HepG2 (cell line): ENCODE data around the gene TTC6. TPM values are rescaled to one million over a fixed set of nuclear protein-coding genes. Genes with fewer than 3 reads are reported as not detected.

ENCODE experiments used
- ETV5 ChIP-seq: IDR thresholded peaks from 2 replicates; pipeline ENCODE4 v1.6.1; 2018; ENCODE audit warnings: missing biosample characterization, missing genetic modification reagents, inconsistent platforms, borderline replicate concordance
- MAZ ChIP-seq, 2 experiments: sonication (generic) in 1 of 2; formaldehyde crosslinking in 1 of 2; IDR thresholded peaks; 2 replicates each; pipeline versions ENCODE4 v1.5.0 to v1.6.1; 2012 to 2020; ENCODE audit warnings: low read depth in 2 of 2, mild to moderate bottlenecking in 2 of 2, borderline replicate concordance in 1 of 2, improper control_type of control experiment in 1 of 2, low read length in 1 of 2, missing genetic modification reagents in 1 of 2, moderate library complexity in 1 of 2
- PHF8 ChIP-seq: sonication (generic); formaldehyde crosslinking; IDR thresholded peaks from 2 replicates; pipeline ENCODE4 v1.5.0; 2020; ENCODE audit warnings: missing genetic modification reagents
- RCOR2 ChIP-seq: IDR thresholded peaks from 2 replicates; pipeline ENCODE4 v1.6.1; 2016; ENCODE audit warnings: missing biosample characterization, missing genetic modification reagents
- SMARCC2 ChIP-seq: fragments of 450-650 bp; IDR thresholded peaks from 2 replicates; pipeline ENCODE4 v1.6.1; 2017; ENCODE audit warnings: antibody characterized with exemption, mild to moderate bottlenecking
- SP4 ChIP-seq: sonication (generic); formaldehyde crosslinking; IDR thresholded peaks from 2 replicates; pipeline ENCODE4 v1.8.1; 2023; ENCODE audit warnings: mild to moderate bottlenecking, missing genetic modification reagents
- U2AF2 ChIP-seq: fragments of 200-400 bp; formaldehyde crosslinking; IDR thresholded peaks from 2 replicates; pipeline ENCODE4 v1.6.1; 2017; ENCODE audit warnings: low read depth, mild to moderate bottlenecking, low read length
- ZMYM4 ChIP-seq: sonication (generic); formaldehyde crosslinking; IDR thresholded peaks from 2 replicates; pipeline ENCODE4 v1.8.1; 2023; ENCODE audit warnings: mild to moderate bottlenecking, missing genetic modification reagents
- ZNF160 ChIP-seq: sonication (generic); formaldehyde crosslinking; IDR thresholded peaks from 2 replicates; pipeline ENCODE4 v1.8.0; 2022; ENCODE audit warnings: mild to moderate bottlenecking, inconsistent platforms, missing genetic modification reagents
- ZNF30 ChIP-seq: sonication (generic); formaldehyde crosslinking; IDR thresholded peaks from 2 replicates; pipeline ENCODE4 v1.5.0; 2020; ENCODE audit warnings: mild to moderate bottlenecking, missing genetic modification reagents
- ZNF629 ChIP-seq: sonication (generic); formaldehyde crosslinking; conservative IDR thresholded peaks from 2 replicates; pipeline ENCODE4 v1.5.0; 2020; ENCODE audit warnings: missing genetic modification reagents
- ZSCAN21 ChIP-seq: sonication (generic); formaldehyde crosslinking; IDR thresholded peaks from 2 replicates; pipeline ENCODE4 v1.8.0; 2022; ENCODE audit warnings: mild to moderate bottlenecking, missing genetic modification reagents, moderate library complexity, borderline replicate concordance
- polyA plus RNA-seq, 8 experiments: library from polyadenylated mRNA; depleted of rRNA in 3 of 8; stranded (reverse) in 7 of 8; unstranded in 1 of 8; fragments of >200 nt; fragmentation: Illumina TruSeq in 4 of 8; extraction: Trizol in 4 of 8; gene quantifications; 2 replicates each; pipeline versions ENCODE4 v1.2.1 to v1.2.3, GENCODE V29; 2011 to 2016; ENCODE audit warnings: low read depth in 4 of 8, missing spikeins in 1 of 8, mixed read lengths in 1 of 8; ENCODE audit not compliant: insufficient read depth in 1 of 8
- total RNA-seq, 5 experiments: library from RNA; depleted of rRNA; stranded (reverse); fragments of >200 nt; fragmentation: Illumina TruSeq; extraction: Trizol; gene quantifications; 2 replicates each; pipeline ENCODE4 v1.2.3, GENCODE V29; 2016; ENCODE audit warnings: low read depth in 1 of 5
- TF ChIP-seq, protein P1 (sequence below): sonication (generic); formaldehyde crosslinking; IDR thresholded peaks from 2 replicates; pipeline ENCODE4 v1.4.0; 2020; ENCODE audit warnings: mild to moderate bottlenecking, missing genetic modification reagents
- TF ChIP-seq, protein P2 (sequence below): sonication (generic); formaldehyde crosslinking; IDR thresholded peaks from 2 replicates; pipeline ENCODE4 v1.4.0; 2020; ENCODE audit warnings: missing genetic modification reagents, low read depth, mild to moderate bottlenecking, borderline replicate concordance
- TF ChIP-seq, protein P3 (sequence below): IDR thresholded peaks from 2 replicates; pipeline ENCODE4 v1.6.1; 2012; ENCODE audit warnings: low read depth, low read length, improper control_type of control experiment

Gene TTC6
- total and polyA plus RNA-seq, 2 of the 13 experiments (the other 11 are each of a cell fraction or from before 2014, with no cell fraction given), result 9.3 to 27.4 TPM

DNA sequence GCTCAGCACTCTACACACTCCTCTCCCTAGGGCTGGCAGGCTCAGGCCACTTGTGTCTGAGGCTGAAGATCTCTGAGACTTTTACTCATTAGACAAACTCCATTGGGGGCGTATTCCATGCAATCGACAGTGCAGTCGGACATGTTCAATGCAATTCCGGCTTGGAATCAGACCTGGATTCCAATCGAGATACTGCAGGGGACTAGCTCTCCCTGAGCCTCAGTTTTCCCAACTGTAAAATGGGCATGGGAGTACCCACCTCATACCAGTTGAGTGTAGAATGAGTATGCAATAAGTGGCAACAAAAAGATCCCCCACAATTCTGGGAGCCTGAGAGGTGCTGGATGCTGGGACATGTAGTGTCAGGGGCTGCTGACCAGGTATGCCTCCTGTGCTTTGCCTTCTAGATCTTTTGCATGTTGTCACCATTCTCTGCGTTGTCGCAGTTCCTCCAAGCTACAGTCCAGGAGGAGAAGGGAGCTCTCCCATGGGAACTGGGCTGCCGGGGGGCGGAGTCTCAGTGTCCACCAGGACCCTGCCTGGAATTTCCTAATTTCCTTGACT, 8.3 kb downstream of the TTC6 start (continued):
- TF ChIP-seq, protein P1, sequence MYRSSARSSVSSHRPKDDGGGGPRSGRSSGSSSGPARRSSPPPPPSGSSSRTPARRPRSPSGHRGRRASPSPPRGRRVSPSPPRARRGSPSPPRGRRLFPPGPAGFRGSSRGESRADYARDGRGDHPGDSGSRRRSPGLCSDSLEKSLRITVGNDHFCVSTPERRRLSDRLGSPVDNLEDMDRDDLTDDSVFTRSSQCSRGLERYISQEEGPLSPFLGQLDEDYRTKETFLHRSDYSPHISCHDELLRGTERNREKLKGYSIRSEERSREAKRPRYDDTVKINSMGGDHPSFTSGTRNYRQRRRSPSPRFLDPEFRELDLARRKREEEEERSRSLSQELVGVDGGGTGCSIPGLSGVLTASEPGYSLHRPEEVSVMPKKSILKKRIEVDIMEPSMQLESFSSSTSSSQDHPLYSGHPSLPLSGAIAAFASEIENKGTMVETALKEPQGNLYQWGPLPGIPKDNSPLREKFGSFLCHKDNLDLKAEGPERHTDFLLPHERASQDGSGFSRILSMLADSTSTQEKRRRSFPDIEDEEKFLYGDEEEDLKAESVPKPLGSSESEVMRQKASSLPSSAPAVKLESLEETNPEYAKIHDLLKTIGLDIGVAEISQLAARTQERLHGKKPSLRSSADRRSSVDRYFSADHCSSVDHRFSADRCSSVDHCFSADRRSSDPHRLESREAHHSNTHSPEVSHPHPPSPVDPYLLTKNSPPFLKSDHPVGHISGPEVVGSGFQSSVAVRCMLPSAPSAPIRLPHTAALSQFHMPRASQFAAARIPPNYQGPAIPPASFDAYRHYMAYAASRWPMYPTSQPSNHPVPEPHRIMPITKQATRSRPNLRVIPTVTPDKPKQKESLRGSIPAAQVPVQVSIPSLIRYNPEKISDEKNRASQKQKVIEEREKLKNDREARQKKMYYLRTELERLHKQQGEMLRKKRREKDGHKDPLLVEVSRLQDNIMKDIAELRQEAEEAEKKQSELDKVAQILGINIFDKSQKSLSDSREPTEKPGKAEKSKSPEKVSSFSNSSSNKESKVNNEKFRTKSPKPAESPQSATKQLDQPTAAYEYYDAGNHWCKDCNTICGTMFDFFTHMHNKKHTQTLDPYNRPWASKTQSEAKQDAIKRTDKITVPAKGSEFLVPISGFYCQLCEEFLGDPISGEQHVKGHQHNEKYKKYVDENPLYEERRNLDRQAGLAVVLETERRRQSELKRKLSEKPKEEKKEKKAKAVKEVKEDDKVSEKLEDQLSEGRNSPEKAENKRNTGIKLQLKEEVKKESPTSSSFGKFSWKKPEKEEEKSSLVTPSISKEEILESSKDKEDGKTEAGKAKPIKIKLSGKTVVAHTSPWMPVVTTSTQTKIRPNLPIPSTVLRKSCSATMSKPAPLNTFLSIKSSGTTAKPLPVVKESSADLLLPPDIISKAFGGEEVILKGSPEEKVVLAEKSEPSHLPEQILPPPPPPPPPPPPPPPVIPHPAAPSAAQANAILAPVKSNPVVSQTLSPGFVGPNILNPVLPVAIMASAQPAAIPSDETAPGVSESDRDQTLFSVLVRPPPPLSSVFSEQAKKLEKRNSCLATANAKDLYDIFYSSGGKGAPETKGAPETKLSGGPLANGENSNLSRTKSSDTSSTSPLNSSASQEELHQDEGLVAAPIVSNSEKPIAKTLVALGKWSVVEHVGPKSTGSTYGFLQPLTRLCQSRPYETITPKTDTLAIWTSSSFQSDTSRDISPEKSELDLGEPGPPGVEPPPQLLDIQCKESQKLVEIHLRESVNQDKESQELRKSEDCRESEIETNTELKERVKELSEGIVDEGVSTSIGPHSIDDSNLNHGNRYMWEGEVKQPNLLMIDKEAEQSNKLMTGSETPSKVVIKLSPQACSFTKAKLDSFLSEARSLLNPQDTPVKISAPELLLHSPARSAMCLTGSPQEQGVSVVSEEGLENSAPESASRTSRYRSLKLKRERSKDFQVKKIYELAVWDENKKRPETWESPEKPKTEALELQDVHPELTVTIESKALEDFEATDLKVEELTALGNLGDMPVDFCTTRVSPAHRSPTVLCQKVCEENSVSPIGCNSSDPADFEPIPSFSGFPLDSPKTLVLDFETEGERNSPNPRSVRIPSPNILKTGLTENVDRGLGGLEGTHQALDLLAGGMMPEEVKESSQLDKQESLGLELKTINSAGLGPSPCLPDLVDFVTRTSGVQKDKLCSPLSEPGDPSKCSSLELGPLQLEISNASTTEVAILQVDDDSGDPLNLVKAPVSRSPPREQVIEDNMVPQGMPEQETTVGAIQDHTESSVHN (CRISPR knock-in tag), result peak; percentile 90; the same call in 1 of the 2 replicates
- TF ChIP-seq ZSCAN21, result no peak; the same call in 1 of the 2 replicates
- 0 out of 2 replicates have a peak, but pooled peaks have one; percentile 8 for TF ChIP-seq ETV5 (CRISPR knock-in tag)
- no peak for TF ChIP-seq U2AF2
- TF ChIP-seq ZNF30 (CRISPR knock-in tag), result 0 out of 2 replicates have a peak, but pooled peaks have one; percentile 47
- peak; percentile 99 for TF ChIP-seq ZNF629
- no peak for TF ChIP-seq PHF8 (CRISPR knock-in tag)
- TF ChIP-seq MAZ (IDR thresholded peaks at IDR 0.05; ENCODE audit: borderline replicate concordance, low read depth, low read length), result no peak
- no peak for TF ChIP-seq MAZ (CRISPR knock-in tag; IDR thresholded peaks at IDR 0.05; ENCODE audit: low read depth)
- TF ChIP-seq RCOR2 (CRISPR knock-in tag), result peak; percentile 55; the same call in 1 of the 2 replicates
- 0 out of 2 replicates have a peak, but pooled peaks have one; percentile 5 for TF ChIP-seq ZMYM4 (CRISPR knock-in tag)
- TF ChIP-seq SMARCC2, result no peak
- TF ChIP-seq ZNF160 (CRISPR knock-in tag), result no peak
- TF ChIP-seq, protein P2, sequence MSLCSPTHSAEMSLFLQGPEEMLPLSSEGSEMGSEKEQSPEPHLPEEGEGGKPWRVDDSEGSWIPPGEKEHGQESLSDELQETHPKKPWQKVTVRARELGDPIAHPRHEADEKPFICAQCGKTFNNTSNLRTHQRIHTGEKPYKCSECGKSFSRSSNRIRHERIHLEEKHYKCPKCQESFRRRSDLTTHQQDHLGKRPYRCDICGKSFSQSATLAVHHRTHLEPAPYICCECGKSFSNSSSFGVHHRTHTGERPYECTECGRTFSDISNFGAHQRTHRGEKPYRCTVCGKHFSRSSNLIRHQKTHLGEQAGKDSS (CRISPR knock-in tag), result 0 out of 2 replicates have a peak, but pooled peaks have one; percentile 65
- TF ChIP-seq, protein P3, sequence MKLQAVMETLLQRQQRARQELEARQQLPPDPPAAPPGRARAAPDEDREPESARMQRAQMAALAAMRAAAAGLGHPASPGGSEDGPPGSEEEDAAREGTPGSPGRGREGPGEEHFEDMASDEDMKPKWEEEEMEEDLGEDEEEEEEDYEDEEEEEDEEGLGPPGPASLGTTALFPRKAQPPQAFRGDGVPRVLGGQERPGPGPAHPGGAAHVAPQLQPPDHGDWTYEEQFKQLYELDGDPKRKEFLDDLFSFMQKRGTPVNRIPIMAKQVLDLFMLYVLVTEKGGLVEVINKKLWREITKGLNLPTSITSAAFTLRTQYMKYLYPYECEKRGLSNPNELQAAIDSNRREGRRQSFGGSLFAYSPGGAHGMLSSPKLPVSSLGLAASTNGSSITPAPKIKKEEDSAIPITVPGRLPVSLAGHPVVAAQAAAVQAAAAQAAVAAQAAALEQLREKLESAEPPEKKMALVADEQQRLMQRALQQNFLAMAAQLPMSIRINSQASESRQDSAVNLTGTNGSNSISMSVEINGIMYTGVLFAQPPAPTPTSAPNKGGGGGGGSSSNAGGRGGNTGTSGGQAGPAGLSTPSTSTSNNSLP, result no peak
- no peak for TF ChIP-seq SP4
